HepG2 (cell line): ENCODE measurements around the gene JDP2. TPM values are rescaled to one million over a fixed set of nuclear protein-coding genes. Genes with fewer than 3 reads are reported as not detected.
A peak's percentile ranks its signal among the peaks of the same experiment; 100 is the strongest.

Experiments
- HMGXB3 ChIP-seq: sonication (generic); formaldehyde crosslinking; IDR thresholded peaks from 2 replicates; pipeline ENCODE4 v1.4.0; 2020; ENCODE audit warnings: missing genetic modification reagents, borderline replicate concordance
- HNF4G ChIP-seq, 2 experiments: sonication (generic) in 1 of 2; formaldehyde crosslinking in 1 of 2; IDR thresholded peaks; 2 replicates each; pipeline versions ENCODE4 v1.4.0 to v1.6.1; 2011 to 2020; ENCODE audit warnings: borderline replicate concordance in 2 of 2, low read depth in 2 of 2, mild to moderate bottlenecking in 2 of 2, low read length in 1 of 2, missing genetic modification reagents in 1 of 2, moderate library complexity in 1 of 2
- PRDM10 ChIP-seq: sonication (generic); formaldehyde crosslinking; IDR thresholded peaks from 2 replicates; pipeline ENCODE4 v1.4.0; 2020; ENCODE audit warnings: low read depth, missing genetic modification reagents
- REPIN1 ChIP-seq: sonication (generic); formaldehyde crosslinking; IDR thresholded peaks from 2 replicates; pipeline ENCODE4 v1.8.0; 2022; ENCODE audit warnings: missing genetic modification reagents, low read depth, mild to moderate bottlenecking, borderline replicate concordance
- RFX1 ChIP-seq: fragments of 450-650 bp; IDR thresholded peaks from 2 replicates; pipeline ENCODE4 v1.6.1; 2017
- SUZ12 ChIP-seq: fragments of 150-350 bp; IDR thresholded peaks from 2 replicates; pipeline ENCODE4 v1.6.1; 2014; ENCODE audit warnings: low read depth, low read length
- TFE3 ChIP-seq: IDR thresholded peaks from 2 replicates; pipeline ENCODE4 v1.6.1; 2016
- ZBTB37 ChIP-seq: sonication (generic); formaldehyde crosslinking; IDR thresholded peaks from 2 replicates; pipeline ENCODE4 v1.4.0; 2020; ENCODE audit warnings: mild to moderate bottlenecking, missing genetic modification reagents
- ZEB1 ChIP-seq: IDR thresholded peaks from 2 replicates; pipeline ENCODE4 v1.6.1; 2012; ENCODE audit warnings: mild to moderate bottlenecking, low read depth, inconsistent platforms; ENCODE audit not compliant: insufficient replicate concordance
- ZKSCAN5 ChIP-seq: sonication (generic); formaldehyde crosslinking; IDR thresholded peaks from 2 replicates; pipeline ENCODE4 v1.5.1; 2020; ENCODE audit warnings: mild to moderate bottlenecking, missing genetic modification reagents
- ZNF350 ChIP-seq: sonication (generic); formaldehyde crosslinking; IDR thresholded peaks from 2 replicates; pipeline ENCODE4 v1.4.0; 2020; ENCODE audit warnings: mild to moderate bottlenecking, low read depth, missing genetic modification reagents, borderline replicate concordance
- ZNF513 ChIP-seq: sonication (generic); formaldehyde crosslinking; conservative IDR thresholded peaks from 2 replicates; pipeline ENCODE4 v1.5.0; 2020; ENCODE audit warnings: missing genetic modification reagents
- ZNF572 ChIP-seq: sonication (generic); formaldehyde crosslinking; IDR thresholded peaks from 2 replicates; pipeline ENCODE4 v1.5.1; 2020; ENCODE audit warnings: mild to moderate bottlenecking, missing genetic modification reagents
- ZSCAN29 ChIP-seq: sonication (generic); formaldehyde crosslinking; conservative IDR thresholded peaks from 2 replicates; pipeline ENCODE4 v1.4.0; 2020; ENCODE audit warnings: mild to moderate bottlenecking, missing genetic modification reagents
- polyA plus RNA-seq, 8 experiments: library from polyadenylated mRNA; depleted of rRNA in 3 of 8; stranded (reverse) in 7 of 8; unstranded in 1 of 8; fragments of >200 nt; fragmentation: Illumina TruSeq in 4 of 8; extraction: Trizol in 4 of 8; gene quantifications; 2 replicates each; pipeline versions ENCODE4 v1.2.1 to v1.2.3, GENCODE V29; 2011 to 2016; ENCODE audit warnings: low read depth in 4 of 8, missing spikeins in 1 of 8, mixed read lengths in 1 of 8; ENCODE audit not compliant: insufficient read depth in 1 of 8
- total RNA-seq, 5 experiments: library from RNA; depleted of rRNA; stranded (reverse); fragments of >200 nt; fragmentation: Illumina TruSeq; extraction: Trizol; gene quantifications; 2 replicates each; pipeline ENCODE4 v1.2.3, GENCODE V29; 2016; ENCODE audit warnings: low read depth in 1 of 5

The JDP2 gene
- total and polyA plus RNA-seq, 2 of the 13 experiments (the other 11 are each of a cell fraction or from before 2014, with no cell fraction given): 8.0 to 8.9 TPM

- TF ChIP-seq HMGXB3 (CRISPR knock-in tag): no peak
- TF ChIP-seq REPIN1 (CRISPR knock-in tag): no peak
- TF ChIP-seq ZNF513 (CRISPR knock-in tag): no peak
- no peak for TF ChIP-seq SUZ12
- TF ChIP-seq PRDM10 (CRISPR knock-in tag): no peak
- no peak for TF ChIP-seq ZKSCAN5
- TF ChIP-seq ZNF350: peak; percentile 39; the same call in 1 of the 2 replicates
- TF ChIP-seq ZBTB37 (CRISPR knock-in tag): no peak
- TF ChIP-seq ZEB1: no peak
- no peak for TF ChIP-seq HNF4G (IDR thresholded peaks at IDR 0.05; ENCODE audit: borderline replicate concordance, low read depth, low read length)
- TF ChIP-seq HNF4G (CRISPR knock-in tag; IDR thresholded peaks at IDR 0.05; ENCODE audit: borderline replicate concordance, low read depth): no peak
- no peak for TF ChIP-seq TFE3
- TF ChIP-seq RFX1: no peak
- no peak for TF ChIP-seq ZSCAN29 (CRISPR knock-in tag)
- no peak for TF ChIP-seq ZNF572 (CRISPR knock-in tag)
These were observed at the start of gene JDP2 (continued) for GRCh38 chr14:75427482-75428229.
